DMS 273 (cell line): ENCODE measurements around the gene PCBP3.
"Not testable (repeated sequence)": the region's sequence is repeated elsewhere in the genome, so short reads cannot be mapped to it uniquely, and the experiment has no call there.

Experiments used
- DNase-seq: peaks from one replicate; lab custom pipeline; 2025; ENCODE audit not compliant: unreplicated experiment; lab: John Stamatoyannopoulos, UW

Gene PCBP3

GRCh38 chr21:45612665-45613019 lies 30.9 kb upstream of the PCBP3 start:
- not testable (repeated sequence) for DNase-seq

- DNase-seq: no peak
Observed at GRCh38 chr21:45613396-45613795, 30.1 kb upstream of the PCBP3 start.

GRCh38 chr21:45613881-45614280 lies 29.6 kb upstream of the PCBP3 start:
- DNase-seq: no peak

GRCh38 chr21:45615145-45615711 lies 28.3 kb upstream of the PCBP3 start:
- no peak for DNase-seq

GRCh38 chr21:45617021-45617921 lies 26.3 kb upstream of the PCBP3 start:
- DNase-seq: no peak

- no peak for DNase-seq
Observed at GRCh38 chr21:45618287-45618686, 25.2 kb upstream of the PCBP3 start.

- DNase-seq: no peak
Observed at GRCh38 chr21:45618846-45619485, 24.6 kb upstream of the PCBP3 start.

GRCh38 chr21:45620201-45620923 lies 23.2 kb upstream of the PCBP3 start:
- DNase-seq: no peak

GRCh38 chr21:45621435-45622331 lies 21.8 kb upstream of the PCBP3 start:
- DNase-seq: not testable (repeated sequence)

- no peak for DNase-seq
Observed at GRCh38 chr21:45622416-45623097, 21.0 kb upstream of the PCBP3 start.

- DNase-seq: no peak
Observed at GRCh38 chr21:45623436-45623835, 20.1 kb upstream of the PCBP3 start.

- not testable (repeated sequence) for DNase-seq
Observed at GRCh38 chr21:45626127-45626526, 17.4 kb upstream of the PCBP3 start.

- DNase-seq: no peak
Observed at GRCh38 chr21:45629046-45629981, 14.2 kb upstream of the PCBP3 start.

GRCh38 chr21:45630066-45630694 lies 13.3 kb upstream of the PCBP3 start:
- no peak for DNase-seq

GRCh38 chr21:45630876-45631275 lies 12.6 kb upstream of the PCBP3 start:
- DNase-seq: no peak

GRCh38 chr21:45631540-45631939 lies 12.0 kb upstream of the PCBP3 start:
- DNase-seq: no peak

- no peak for DNase-seq
Observed at GRCh38 chr21:45632160-45632559, 11.4 kb upstream of the PCBP3 start.

- no peak for DNase-seq
Observed at GRCh38 chr21:45632637-45633251, 10.8 kb upstream of the PCBP3 start.
